ENCODE results near the gene COG2.
A peak's percentile ranks its signal among the peaks of the same experiment; 100 is the strongest.
"Not testable (repeated sequence)": the region's sequence is repeated elsewhere in the genome, so short reads cannot be mapped to it uniquely, and the experiment has no call there.

Gene COG2

DNA sequence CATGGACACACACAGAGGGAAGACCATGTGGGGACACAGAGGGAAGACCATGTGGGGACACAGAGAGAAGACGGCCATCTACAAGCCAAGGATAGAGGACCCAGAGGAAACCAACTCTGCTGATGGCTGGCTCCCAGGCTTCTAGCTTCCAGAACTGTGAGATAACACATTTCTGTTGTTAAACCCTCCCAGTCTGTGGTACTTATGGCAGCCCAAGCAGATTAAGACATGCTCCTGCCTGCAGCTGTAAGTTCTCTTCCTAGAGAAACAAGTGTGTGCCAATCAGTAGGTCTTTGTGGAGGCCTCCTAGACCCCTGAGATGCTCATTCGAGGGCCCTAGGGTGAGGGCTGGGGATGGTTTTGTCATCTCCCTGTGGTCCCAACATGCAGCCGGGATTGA is 69.0 kb downstream of the COG2 start:
- Histone ChIP-seq H3K4me1 (ENCODE audit: control insufficient read depth in 2 of 2, insufficient read depth in 2 of 2, low read length in 2 of 2) (peaks cover 14% of the 10 kb centered on the region in 2 donors), H3K27ac (ENCODE audit: low read depth in 2 of 2, low read length in 2 of 2) (no peak overlapping the region), H3K4me3 (ENCODE audit: low read length in 2 of 2) (no peak overlapping the region), H3K9ac (ENCODE audit: low read depth in 1 of 2, low read length in 2 of 2) (no peak overlapping the region), H3K27me3 (ENCODE audit: control insufficient read depth in 2 of 2, insufficient read depth in 2 of 2, low read length in 2 of 2) (no peaks in the 10 kb centered on the region), H3K36me3 (ENCODE audit: control insufficient read depth in 2 of 2, insufficient read depth in 2 of 2, low read length in 2 of 2) (no peaks in the 10 kb centered on the region), H3K9me3 (ENCODE audit: control insufficient read depth in 2 of 2, low read length in 2 of 2) (no peaks in the 10 kb centered on the region)

DNA sequence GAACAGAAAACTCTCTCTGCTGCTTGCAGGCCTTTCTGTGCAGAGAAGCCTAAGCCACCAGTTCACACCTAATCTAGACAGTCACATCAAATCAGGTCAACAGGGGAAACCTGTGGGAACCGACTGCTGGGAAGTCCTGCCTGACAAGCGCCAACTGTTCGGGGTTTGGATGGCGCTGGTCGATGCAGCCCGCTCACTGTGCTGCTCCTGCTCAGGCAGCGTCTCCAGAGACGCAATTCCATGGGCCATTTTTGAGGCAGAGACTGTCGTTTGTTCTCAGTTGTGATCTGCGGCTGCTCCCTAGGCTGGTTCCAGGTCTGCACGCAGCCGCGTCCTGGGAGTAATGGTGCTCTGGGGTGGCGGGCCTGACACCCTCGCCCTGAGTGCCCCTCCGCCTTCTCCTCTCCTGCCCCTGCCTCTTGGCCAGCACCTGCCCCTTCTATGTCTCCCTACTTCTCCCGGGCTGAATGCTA is 70.2 kb downstream of the COG2 start:
- no peak overlapping the region for H3K4me3 ChIP-seq (ENCODE audit: low read length in 2 of 2)
- H3K36me3 ChIP-seq (ENCODE audit: control insufficient read depth in 2 of 2, insufficient read depth in 2 of 2, low read length in 2 of 2): no peaks in the 10 kb centered on the region
- H3K27me3 ChIP-seq (ENCODE audit: control insufficient read depth in 2 of 2, insufficient read depth in 2 of 2, low read length in 2 of 2): no peaks in the 10 kb centered on the region
- no peak overlapping the region for H3K9ac ChIP-seq (ENCODE audit: low read depth in 1 of 2, low read length in 2 of 2)
- H3K4me1 ChIP-seq (ENCODE audit: control insufficient read depth in 2 of 2, insufficient read depth in 2 of 2, low read length in 2 of 2): peaks cover 14% of the 10 kb centered on the region in 2 donors
- H3K9me3 ChIP-seq (ENCODE audit: control insufficient read depth in 2 of 2, low read length in 2 of 2): no peaks in the 10 kb centered on the region
- H3K27ac ChIP-seq (ENCODE audit: low read depth in 2 of 2, low read length in 2 of 2): no peak overlapping the region

DNA sequence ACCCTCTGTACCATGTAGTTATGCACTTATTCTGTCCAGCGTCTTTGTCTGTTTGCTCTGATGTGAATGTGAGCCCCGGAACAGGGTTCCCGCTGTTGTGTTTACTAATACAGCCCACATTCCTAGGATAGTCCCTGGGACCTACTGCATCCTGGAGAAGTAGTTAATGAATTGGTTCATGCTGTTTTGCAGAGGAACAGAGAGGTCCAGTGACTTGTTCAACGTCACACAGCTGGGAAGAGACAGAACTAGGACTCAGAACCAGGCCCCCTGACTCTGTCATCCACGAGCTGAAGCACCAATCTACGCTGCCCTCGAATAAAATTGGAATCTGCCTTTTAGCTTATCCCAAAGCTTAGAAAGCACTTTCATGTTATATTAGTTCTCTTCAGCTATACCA is 70.9 kb downstream of the COG2 start:
- Histone ChIP-seq H3K36me3 (ENCODE audit: control insufficient read depth in 2 of 2, insufficient read depth in 2 of 2, low read length in 2 of 2) (no peaks in the 10 kb centered on the region), H3K4me1 (ENCODE audit: control insufficient read depth in 2 of 2, insufficient read depth in 2 of 2, low read length in 2 of 2) (peaks cover 9 to 10% of the 10 kb centered on the region in 2 donors), H3K27ac (ENCODE audit: low read depth in 2 of 2, low read length in 2 of 2) (no peak overlapping the region), H3K9me3 (ENCODE audit: control insufficient read depth in 2 of 2, low read length in 2 of 2) (no peaks in the 10 kb centered on the region), H3K27me3 (ENCODE audit: control insufficient read depth in 2 of 2, insufficient read depth in 2 of 2, low read length in 2 of 2) (no peaks in the 10 kb centered on the region), H3K4me3 (ENCODE audit: low read length in 2 of 2) (no peak overlapping the region), H3K9ac (ENCODE audit: low read depth in 1 of 2, low read length in 2 of 2) (no peak overlapping the region)

DNA sequence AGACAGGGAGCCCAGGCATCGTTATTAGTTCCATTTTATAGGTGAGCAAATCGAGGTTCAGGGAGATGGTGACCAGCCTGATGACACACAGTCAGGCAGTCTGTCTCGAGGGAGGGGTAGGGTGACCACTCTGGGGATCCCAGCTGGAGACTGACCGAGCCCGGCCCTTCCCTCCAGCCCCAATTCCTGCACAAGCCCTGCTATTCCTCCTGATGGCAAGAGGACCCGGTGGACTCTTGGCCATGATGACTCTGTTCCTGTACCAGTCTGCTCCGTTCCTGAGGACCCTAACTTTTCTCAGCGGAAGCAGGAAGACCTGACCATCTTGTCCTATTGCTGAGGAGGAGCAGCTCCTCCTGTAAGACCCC is 71.2 kb downstream of the COG2 start:
- Histone ChIP-seq H3K9ac (ENCODE audit: low read depth in 1 of 2, low read length in 2 of 2) (peak overlapping the region in 1 of 2 donors; percentile 4), H3K27ac (ENCODE audit: low read depth in 2 of 2, low read length in 2 of 2) (no peak overlapping the region)

DNA sequence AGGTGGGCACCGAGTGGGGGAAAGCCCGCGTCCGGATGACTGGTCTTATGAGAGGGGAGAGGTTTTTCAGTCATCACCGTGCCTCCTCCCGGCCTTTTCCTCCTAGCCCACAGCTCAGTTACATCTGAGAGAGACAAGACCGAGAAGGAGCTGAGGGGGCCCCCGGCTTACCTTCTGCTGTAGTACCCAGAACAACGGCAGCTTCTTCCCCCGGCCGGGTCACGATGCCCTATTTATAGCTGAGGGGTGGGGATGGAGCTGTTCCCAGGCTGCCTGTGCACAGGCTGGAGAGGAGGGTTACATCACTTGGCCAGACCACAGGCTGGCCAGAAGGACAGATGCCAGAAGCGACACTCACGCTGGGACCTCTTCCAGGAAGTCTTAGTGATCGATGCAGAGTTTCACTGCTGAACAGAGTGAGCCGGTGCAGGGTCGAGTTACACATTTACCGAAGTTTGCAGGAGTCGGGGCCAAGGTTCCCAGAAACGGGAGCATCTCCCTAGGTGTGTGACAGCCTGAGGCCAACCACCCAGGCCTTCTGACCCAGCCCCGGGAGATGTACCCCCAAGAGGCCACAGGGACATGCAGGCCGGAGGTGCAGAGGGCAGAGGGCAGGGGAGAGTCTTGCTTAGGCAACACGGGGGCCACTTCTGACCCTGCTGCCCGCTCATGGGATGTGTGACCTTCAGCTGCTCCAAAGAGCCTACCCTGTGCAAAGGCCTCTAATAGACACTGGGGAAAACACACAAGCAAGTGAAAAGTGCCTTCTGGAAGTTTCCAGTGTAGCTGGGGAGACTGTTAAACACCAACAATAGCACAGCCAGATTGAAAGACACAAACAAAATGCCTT is 71.9 kb downstream of the COG2 start, which contains the start of gene AGT:
AGT (minus strand) TSS at position 208 of the 850 bp plus-strand sequence. CDS start 3,299 bp downstream, outside the sequence.
- peak within 1 kb of the TSS in 1 of 2 donors; percentile 4 for H3K9ac ChIP-seq (ENCODE audit: low read depth in 1 of 2, low read length in 2 of 2)
- peaks cover 0 to 3% of the 10 kb centered on the region in 2 donors for H3K4me1 ChIP-seq (ENCODE audit: control insufficient read depth in 2 of 2, insufficient read depth in 2 of 2, low read length in 2 of 2)
- no peaks in the 10 kb centered on the region for H3K27me3 ChIP-seq (ENCODE audit: control insufficient read depth in 2 of 2, insufficient read depth in 2 of 2, low read length in 2 of 2)
- H3K36me3 ChIP-seq (ENCODE audit: control insufficient read depth in 2 of 2, insufficient read depth in 2 of 2, low read length in 2 of 2): no peaks in the 10 kb centered on the region
- no peak within 1 kb of the TSS for H3K27ac ChIP-seq (ENCODE audit: low read depth in 2 of 2, low read length in 2 of 2)
- no peaks in the 10 kb centered on the region for H3K9me3 ChIP-seq (ENCODE audit: control insufficient read depth in 2 of 2, low read length in 2 of 2)
- peak within 1 kb of the TSS in 1 of 2 donors; percentile 9 for H3K4me3 ChIP-seq (ENCODE audit: low read length in 2 of 2)

More for the DNA sequence above, 71.2 kb downstream of the COG2 start:
- Histone ChIP-seq H3K36me3 (ENCODE audit: control insufficient read depth in 2 of 2, insufficient read depth in 2 of 2, low read length in 2 of 2) (no peaks in the 10 kb centered on the region), H3K27me3 (ENCODE audit: control insufficient read depth in 2 of 2, insufficient read depth in 2 of 2, low read length in 2 of 2) (no peaks in the 10 kb centered on the region), H3K9me3 (ENCODE audit: control insufficient read depth in 2 of 2, low read length in 2 of 2) (no peaks in the 10 kb centered on the region), H3K4me3 (ENCODE audit: low read length in 2 of 2) (peak overlapping the region in 1 of 2 donors; percentile 9), H3K4me1 (ENCODE audit: control insufficient read depth in 2 of 2, insufficient read depth in 2 of 2, low read length in 2 of 2) (peaks cover 5 to 7% of the 10 kb centered on the region in 2 donors)

DNA sequence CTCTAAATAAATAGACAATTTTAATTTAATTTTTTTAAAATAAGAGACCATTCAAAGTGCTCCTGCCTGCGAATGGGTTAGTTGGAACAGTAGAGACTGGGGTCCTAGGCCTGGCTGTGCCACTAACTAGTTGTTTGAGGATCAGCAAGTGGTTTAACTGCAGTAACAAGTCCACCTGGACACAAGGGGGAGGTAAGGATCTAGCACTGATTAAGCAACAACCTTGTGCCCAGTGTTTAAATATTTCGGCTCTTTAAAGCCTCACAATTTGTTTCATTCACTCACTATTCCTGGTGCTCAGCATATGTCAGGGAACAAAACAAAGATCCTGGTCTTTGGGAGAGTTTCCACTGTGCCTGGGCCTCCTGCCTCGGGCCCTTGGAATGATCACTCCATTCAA is 73.2 kb downstream of the COG2 start:
- H3K4me1 ChIP-seq (ENCODE audit: control insufficient read depth in 2 of 2, insufficient read depth in 2 of 2, low read length in 2 of 2): peaks cover 0 to 3% of the 10 kb centered on the region in 2 donors
- no peaks in the 10 kb centered on the region for H3K36me3 ChIP-seq (ENCODE audit: control insufficient read depth in 2 of 2, insufficient read depth in 2 of 2, low read length in 2 of 2)
- no peaks in the 10 kb centered on the region for H3K27me3 ChIP-seq (ENCODE audit: control insufficient read depth in 2 of 2, insufficient read depth in 2 of 2, low read length in 2 of 2)
- no peak overlapping the region for H3K4me3 ChIP-seq (ENCODE audit: low read length in 2 of 2)
- H3K27ac ChIP-seq (ENCODE audit: low read depth in 2 of 2, low read length in 2 of 2): no peak overlapping the region
- no peak overlapping the region for H3K9ac ChIP-seq (ENCODE audit: low read depth in 1 of 2, low read length in 2 of 2)
- H3K9me3 ChIP-seq (ENCODE audit: control insufficient read depth in 2 of 2, low read length in 2 of 2): no peaks in the 10 kb centered on the region

DNA sequence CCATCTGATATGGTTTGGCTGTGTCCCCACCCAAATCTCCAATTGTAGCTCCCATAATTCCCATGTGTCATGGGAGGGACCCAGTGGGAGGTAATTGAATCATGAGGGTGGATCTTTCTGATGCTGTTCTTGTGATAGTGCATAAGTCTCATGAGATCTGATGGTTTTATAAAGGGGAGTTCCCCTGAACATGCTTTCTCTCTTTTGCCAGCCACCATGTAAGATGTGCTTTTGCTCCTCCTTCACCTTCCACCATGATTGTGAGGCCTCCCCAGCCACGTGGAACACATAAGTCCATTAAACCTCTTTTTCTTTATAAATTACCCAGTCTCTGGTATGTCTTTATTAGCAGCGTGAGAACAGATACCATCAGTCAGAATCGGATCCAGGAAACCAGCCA is 74.2 kb downstream of the COG2 start:
- H3K36me3 ChIP-seq (ENCODE audit: control insufficient read depth in 2 of 2, insufficient read depth in 2 of 2, low read length in 2 of 2); H3K4me3 ChIP-seq (ENCODE audit: low read length in 2 of 2); H3K4me1 ChIP-seq (ENCODE audit: control insufficient read depth in 2 of 2, insufficient read depth in 2 of 2, low read length in 2 of 2); H3K9ac ChIP-seq (ENCODE audit: low read depth in 1 of 2, low read length in 2 of 2); H3K27me3 ChIP-seq (ENCODE audit: control insufficient read depth in 2 of 2, insufficient read depth in 2 of 2, low read length in 2 of 2); H3K9me3 ChIP-seq (ENCODE audit: control insufficient read depth in 2 of 2, low read length in 2 of 2); H3K27ac ChIP-seq (ENCODE audit: low read depth in 2 of 2, low read length in 2 of 2): not testable (repeated sequence)

DNA sequence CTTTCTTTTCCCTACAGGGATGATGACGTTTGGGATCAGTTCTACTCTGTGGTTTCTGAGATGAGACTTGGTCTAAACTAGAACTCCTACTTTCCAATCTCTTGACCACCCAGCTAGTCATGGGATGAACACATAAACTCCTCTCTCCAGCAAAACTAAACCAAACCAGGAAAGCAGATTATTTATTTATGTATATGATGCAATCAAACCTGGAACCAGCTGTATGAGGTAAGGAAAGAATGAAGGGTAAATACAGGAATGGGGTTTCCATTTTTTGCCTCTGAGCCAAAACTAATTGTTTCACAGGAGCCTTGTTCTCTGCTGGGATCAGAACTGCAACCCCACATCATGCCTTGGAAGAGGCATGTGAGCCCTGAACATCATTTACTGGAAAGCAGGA is 75.0 kb downstream of the COG2 start:
- Histone ChIP-seq H3K9ac (ENCODE audit: low read depth in 1 of 2, low read length in 2 of 2) (no peak overlapping the region), H3K4me3 (ENCODE audit: low read length in 2 of 2) (no peak overlapping the region), H3K36me3 (ENCODE audit: control insufficient read depth in 2 of 2, insufficient read depth in 2 of 2, low read length in 2 of 2) (no peaks in the 10 kb centered on the region), H3K4me1 (ENCODE audit: control insufficient read depth in 2 of 2, insufficient read depth in 2 of 2, low read length in 2 of 2) (peaks cover 0 to 3% of the 10 kb centered on the region in 2 donors), H3K9me3 (ENCODE audit: control insufficient read depth in 2 of 2, low read length in 2 of 2) (no peaks in the 10 kb centered on the region), H3K27ac (ENCODE audit: low read depth in 2 of 2, low read length in 2 of 2) (no peak overlapping the region), H3K27me3 (ENCODE audit: control insufficient read depth in 2 of 2, insufficient read depth in 2 of 2, low read length in 2 of 2) (no peaks in the 10 kb centered on the region)

DNA sequence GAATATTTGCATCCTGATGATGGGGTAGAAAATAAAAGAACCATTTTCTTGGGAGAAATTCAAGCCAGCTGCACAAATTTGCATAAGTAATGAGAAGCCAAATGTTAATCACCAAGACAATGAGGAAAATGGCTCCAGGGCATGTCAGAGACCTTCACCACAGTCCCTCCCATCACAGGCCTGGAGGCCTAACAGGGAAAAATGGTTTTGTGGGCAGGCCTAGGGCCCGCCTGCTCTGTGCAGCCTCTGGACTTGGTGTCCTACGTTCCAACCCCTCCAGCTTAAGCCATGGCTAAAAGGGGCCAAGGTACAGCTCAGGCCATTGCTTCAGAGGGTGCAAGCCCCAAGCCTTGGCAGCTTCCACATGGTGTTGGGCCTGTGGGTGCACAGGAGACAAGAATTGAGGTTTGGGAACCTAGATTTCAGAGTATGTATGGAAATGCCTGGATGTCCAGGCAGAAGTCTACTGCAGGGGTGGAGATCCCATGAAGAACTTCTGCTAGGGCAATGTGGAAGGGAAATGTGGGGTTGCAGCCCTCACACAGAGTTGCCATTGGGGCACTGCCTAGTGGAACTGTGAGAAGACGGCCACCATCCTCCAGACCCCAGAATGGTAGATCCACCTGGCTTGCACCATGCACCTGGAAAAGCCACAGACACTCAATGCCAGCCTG is 79.7 kb downstream of the COG2 start:
- not testable (repeated sequence) for H3K27me3 ChIP-seq (ENCODE audit: control insufficient read depth in 2 of 2, insufficient read depth in 2 of 2, low read length in 2 of 2); H3K4me1 ChIP-seq (ENCODE audit: control insufficient read depth in 2 of 2, insufficient read depth in 2 of 2, low read length in 2 of 2); H3K9ac ChIP-seq (ENCODE audit: low read depth in 1 of 2, low read length in 2 of 2); H3K36me3 ChIP-seq (ENCODE audit: control insufficient read depth in 2 of 2, insufficient read depth in 2 of 2, low read length in 2 of 2); H3K4me3 ChIP-seq (ENCODE audit: low read length in 2 of 2); H3K27ac ChIP-seq (ENCODE audit: low read depth in 2 of 2, low read length in 2 of 2); H3K9me3 ChIP-seq (ENCODE audit: control insufficient read depth in 2 of 2, low read length in 2 of 2)

DNA sequence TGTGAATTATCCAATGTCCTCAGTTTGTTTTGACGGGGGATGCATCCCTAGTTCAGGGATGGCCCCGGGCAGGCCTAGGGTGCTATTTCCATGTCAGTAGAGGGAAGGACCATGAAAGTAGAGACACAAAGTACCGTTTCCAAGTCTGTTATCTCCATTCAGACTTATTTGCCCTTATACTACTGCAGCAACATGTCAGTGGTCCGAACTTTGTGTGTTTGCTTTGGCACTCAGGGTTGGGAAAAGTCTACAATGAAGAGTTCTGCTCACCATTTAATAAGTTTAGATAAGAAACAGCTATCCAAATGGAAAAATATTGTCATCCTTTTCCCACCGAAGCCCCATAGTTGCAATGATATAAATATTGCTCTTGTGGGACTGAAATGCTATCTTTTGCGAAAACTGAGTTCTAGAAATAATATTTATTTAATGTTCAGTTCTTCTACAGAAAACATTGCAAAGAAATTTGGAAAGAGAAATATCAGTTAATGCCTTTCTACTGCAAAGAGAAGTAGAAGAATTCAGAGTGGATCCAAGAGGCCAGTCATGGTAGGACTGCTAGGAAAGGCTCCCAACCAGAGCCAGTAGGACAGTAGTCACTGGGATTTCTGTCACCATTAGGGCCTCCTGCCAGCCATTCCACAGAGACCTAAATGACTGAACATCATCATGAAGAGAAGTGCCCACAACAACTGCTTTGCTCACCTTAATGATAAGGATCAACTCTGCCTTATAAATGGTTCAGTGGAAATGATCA is 83.2 kb downstream of the COG2 start:
- peaks cover 3 to 6% of the 10 kb centered on the region in 2 donors for H3K4me1 ChIP-seq (ENCODE audit: control insufficient read depth in 2 of 2, insufficient read depth in 2 of 2, low read length in 2 of 2)
- H3K4me3 ChIP-seq (ENCODE audit: low read length in 2 of 2): no peak overlapping the region
- no peak overlapping the region for H3K27ac ChIP-seq (ENCODE audit: low read depth in 2 of 2, low read length in 2 of 2)
- peaks cover 0 to 2% of the 10 kb centered on the region in 2 donors for H3K9me3 ChIP-seq (ENCODE audit: control insufficient read depth in 2 of 2, low read length in 2 of 2)
- H3K9ac ChIP-seq (ENCODE audit: low read depth in 1 of 2, low read length in 2 of 2): no peak overlapping the region
- H3K36me3 ChIP-seq (ENCODE audit: control insufficient read depth in 2 of 2, insufficient read depth in 2 of 2, low read length in 2 of 2): no peaks in the 10 kb centered on the region
- no peaks in the 10 kb centered on the region for H3K27me3 ChIP-seq (ENCODE audit: control insufficient read depth in 2 of 2, insufficient read depth in 2 of 2, low read length in 2 of 2)

Measured in mucosa of rectum (tissue), 2 donors.